Activated T-cell treated with anti-CD3 and anti-CD28 coated beads, Interleukin-2, amount 50 U/mL, for 48 hours (primary cell): ENCODE measurements around the gene USP53.
"Not testable (repeated sequence)": the region's sequence is repeated elsewhere in the genome, so short reads cannot be mapped to it uniquely, and the experiment has no call there.

Experiments
- DNase-seq, 2 experiments: peaks; one replicate each; pipeline ENCODE4 v3.0.0-alpha.2; 2020

USP53 gene

DNA sequence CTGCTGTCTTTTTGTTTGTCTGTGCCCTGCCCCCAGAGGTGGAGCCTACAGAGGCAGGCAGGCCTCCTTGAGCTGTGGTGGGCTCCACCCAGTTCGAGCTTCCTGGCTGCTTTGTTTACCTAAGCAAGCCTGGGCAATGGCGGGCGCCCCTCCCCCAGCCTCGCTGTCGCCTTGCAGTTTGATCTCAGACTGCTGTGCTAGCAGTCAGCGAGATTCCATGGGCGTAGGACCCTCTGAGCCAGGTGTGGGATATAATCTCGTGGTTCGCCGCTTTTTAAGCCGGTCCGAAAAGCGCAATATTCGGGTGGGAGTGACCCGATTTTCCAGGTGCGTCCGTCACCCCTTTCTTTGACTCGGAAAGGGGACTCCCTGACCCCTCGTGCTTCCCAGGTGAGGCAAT, 67.0 kb downstream of the USP53 start:
- not testable (repeated sequence) for DNase-seq

DNA sequence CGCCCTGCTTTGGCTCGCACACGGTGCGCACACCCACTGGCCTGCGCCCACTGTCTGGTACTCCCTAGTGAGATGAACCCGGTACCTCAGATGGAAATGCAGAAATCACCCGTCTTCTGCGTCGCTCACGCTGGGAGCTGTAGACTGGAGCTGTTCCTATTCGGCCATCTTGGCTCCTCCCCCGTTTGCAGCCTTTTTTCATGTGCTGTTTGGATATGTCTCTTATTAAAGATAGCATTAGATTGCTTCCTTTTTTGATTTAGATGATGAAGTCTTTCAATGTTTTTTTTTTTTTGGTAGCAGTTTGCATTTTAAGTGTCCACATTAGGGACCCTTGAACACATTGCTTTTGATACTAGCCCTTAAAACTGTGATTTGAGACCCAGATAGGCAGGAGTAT, 67.4 kb downstream of the USP53 start:
- DNase-seq: not testable (repeated sequence)

GRCh38 chr4:119281393-119281792, 68.9 kb downstream of the USP53 start:
- no peak for DNase-seq

DNA sequence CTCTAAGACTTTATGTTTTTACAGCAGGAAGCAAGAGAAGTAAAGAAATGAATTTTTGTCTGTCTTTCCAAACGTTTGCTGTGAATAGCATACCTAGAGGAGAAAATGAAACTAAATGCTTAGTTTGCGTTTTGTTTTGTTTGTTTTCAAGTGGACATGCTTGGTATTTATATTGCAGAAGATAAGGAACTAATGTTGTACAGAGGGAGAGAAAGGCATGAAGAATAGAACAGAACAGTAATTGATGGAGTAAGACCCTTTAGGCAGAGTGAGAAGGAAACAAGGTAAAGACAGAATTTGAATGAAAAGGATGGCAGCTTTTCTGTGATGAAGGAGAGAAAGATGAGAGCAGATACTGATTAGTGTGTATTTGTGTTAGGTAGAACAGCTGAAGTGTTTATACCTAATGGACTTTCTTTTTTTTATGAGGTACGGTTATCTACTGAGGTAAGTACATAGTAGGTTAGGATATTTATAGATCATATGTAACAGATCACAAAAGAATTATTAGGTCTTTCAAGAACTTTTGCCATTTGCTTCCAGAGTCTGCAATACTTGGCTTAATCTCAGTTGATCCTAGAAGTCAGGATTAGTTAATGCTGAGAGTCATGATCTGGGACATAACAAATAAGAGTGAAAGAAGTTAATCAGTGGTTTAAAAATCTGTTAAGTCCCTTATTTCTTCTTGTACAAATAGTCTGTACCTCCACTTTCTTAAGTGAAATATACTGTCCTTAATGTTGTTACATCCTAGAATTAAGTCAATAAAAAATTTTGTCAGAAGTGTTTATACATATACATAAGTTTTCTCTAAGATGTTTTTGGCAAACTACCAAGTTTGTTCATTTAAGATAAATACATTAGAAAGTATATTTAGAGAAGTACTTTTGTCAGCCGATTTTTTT, 72.6 kb downstream of the USP53 start:
- DNase-seq: no peak

GRCh38 chr4:119286377-119287002, 74.0 kb downstream of the USP53 start:
- no peak for DNase-seq

- DNase-seq: no peak
Observed at GRCh38 chr4:119289313-119289712, 76.8 kb downstream of the USP53 start.

GRCh38 chr4:119290598-119290997, 78.1 kb downstream of the USP53 start:
- no peak for DNase-seq

DNA sequence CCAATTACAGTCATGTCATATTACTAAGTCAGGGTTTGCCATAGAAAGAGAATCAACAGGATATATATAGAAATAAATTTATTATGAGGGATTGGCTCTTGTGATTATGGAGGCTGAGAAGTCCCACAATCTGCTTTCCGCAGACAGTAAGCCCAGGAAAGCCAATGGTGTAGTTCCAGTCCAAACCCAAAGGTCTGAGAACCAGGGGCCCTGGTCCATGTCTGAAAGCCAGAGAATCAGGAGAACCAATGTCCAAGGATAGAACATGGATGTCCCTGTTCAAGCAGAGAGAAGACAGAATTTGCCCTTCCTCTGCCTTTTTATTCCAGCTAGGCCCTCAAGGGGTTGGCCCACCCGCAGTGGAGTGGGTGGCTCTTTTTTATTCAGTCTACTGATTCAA, 83.8 kb downstream of the USP53 start:
- DNase-seq: no peak

GRCh38 chr4:119297795-119298194, 85.3 kb downstream of the USP53 start:
- DNase-seq: no peak

- DNase-seq: no peak
Observed at GRCh38 chr4:119299260-119299671, 86.8 kb downstream of the USP53 start.

GRCh38 chr4:119299741-119300100, 87.2 kb downstream of the USP53 start:
- DNase-seq: no peak

DNA sequence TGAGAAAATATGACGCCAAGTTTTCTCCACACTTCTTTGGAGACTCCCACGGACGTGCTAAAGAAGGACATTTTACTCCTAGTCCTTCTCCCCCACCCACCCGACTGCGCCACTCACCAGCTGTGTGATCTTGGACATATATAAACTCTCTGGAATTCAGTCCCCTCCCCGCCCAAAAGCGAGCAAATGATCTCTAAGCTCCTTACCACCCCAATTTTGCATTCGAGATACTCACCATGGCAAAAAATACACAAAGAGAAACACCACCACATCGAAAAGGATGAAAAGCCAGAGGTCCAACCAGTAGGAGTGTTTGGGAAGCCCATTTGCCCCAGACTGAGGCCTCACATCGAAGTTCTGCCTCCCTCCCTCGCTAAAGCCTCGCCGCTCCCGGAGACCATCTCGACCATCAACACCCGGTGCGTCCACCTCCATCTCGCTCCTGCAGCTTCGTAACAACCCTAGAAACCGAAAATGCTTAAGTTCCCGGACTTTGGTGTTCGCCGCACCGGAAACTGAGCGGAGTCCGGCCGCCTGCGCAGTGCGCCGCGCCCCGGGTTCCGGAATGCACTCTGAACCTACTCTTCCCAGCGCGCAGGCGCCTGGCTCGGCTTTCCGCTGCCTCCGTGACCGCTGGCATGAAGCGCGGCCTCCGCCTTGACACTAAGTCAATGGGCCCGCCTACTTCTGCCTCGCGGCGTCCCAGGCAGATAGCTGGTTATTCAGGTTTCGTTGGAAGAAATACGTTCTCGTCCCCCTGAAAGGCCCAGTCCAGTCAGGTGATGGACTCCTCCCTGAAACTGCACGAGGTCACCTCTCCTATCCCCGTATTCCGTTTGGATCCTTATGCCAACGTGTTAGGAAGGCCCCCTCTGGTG, 87.8 kb downstream of the USP53 start:
- DNase-seq: peak; percentile 93 to 95

GRCh38 chr4:119302073-119302832, 89.7 kb downstream of the USP53 start:
- no peak for DNase-seq

DNA sequence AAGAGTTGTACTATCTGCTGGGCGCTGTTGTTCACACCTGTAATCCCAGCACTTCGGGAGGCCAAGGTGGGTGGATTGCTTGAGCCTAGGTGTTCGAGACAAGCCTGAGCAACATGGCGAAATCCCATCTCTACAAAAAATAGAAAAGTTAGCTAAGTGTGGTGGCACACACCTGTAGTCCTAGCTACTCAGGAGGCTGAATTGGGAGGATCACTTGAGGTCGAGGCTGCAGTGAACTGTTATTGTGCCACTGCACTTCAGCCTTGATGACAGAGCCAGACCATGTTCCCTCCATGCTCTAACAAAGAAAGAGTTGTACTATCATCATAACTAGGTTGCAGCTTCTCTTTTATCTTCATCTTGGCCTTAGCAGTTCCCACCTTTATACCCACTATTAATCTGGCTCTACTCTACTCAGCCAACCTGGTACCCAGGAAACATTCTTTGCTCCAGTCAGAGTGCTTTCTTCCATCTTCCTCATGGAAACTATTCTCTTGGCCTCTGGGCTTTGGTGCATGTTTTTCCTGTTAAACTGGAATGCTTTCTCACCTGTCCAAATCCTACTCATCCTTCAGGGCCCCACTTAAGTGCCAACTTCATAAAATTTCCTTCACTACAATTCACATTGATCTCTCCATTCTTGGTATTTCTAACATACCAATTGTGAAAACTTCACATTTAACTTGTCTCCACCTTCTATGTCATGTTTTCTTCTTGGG, 91.2 kb downstream of the USP53 start:
- no peak for DNase-seq

GRCh38 chr4:119304431-119304830, 91.9 kb downstream of the USP53 start:
- no peak for DNase-seq

DNA sequence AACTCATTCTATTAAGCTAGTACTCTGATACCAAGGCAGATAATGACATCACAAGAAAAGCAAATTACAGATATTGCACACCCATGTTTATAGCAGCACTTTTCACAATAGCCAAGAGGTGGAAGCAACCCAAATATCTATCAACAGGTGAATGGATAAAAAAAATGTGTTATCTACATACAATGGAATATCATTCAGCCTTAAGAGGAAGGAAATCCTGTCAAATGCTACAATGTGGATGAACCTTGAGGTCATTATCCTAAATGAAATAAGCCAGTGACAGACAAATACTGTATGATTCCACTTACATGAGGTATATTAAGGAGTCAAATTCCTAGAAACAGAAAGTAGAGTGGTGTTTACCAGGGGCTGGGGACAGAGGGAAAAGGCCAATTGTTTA, 95.1 kb downstream of the USP53 start:
- DNase-seq: no peak

DNA sequence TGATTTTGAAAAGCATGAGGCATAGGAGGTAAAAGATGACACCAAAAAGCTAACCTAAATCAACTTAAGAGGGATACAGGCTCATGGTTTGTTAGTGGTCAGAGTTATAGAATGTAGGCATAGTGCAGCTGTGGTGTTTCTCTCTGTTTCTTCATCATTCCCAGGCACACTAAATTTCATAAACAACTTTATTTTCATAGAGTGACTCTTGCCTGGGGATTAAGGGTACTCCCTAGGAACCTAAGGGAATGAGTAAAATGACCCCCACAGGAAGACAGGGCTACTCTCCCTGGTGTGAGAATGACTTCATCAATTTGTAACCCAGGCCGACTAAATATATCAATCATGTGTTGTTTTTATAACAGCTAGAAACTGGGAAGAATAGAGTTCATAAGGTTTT, 98.3 kb downstream of the USP53 start:
- DNase-seq: no peak

GRCh38 chr4:119313237-119313636, 100.7 kb downstream of the USP53 start:
- no peak for DNase-seq

- DNase-seq: no peak
Observed at GRCh38 chr4:119314356-119314755, 101.8 kb downstream of the USP53 start.

GRCh38 chr4:119315036-119315435, 102.5 kb downstream of the USP53 start:
- DNase-seq: no peak

- DNase-seq: no peak
Observed at GRCh38 chr4:119317990-119318389, 105.5 kb downstream of the USP53 start.
